Measurements from ENCODE around the gene LGALS13.
A peak's percentile ranks its signal among the peaks of the same experiment; 100 is the strongest.
"Not testable (repeated sequence)": the region's sequence is repeated elsewhere in the genome, so short reads cannot be mapped to it uniquely, and the experiment has no call there.

The LGALS13 gene

GRCh38 chr19:39627631-39628030 is 25.3 kb downstream of the LGALS13 start:
- H3K9me3 ChIP-seq (ENCODE audit: severe bottlenecking); ATAC-seq (ENCODE audit: low read depth); H3K27me3 ChIP-seq (ENCODE audit: insufficient read depth, poor library complexity, severe bottlenecking); DNase-seq (ENCODE audit: low spot score); H3K4me3 ChIP-seq (ENCODE audit: severe bottlenecking); H3K36me3 ChIP-seq (ENCODE audit: low read depth); H3K4me1 ChIP-seq (ENCODE audit: insufficient read depth, poor library complexity, severe bottlenecking); H3K27ac ChIP-seq (ENCODE audit: poor library complexity, severe bottlenecking): not testable (repeated sequence)
- TF ChIP-seq, protein P1, sequence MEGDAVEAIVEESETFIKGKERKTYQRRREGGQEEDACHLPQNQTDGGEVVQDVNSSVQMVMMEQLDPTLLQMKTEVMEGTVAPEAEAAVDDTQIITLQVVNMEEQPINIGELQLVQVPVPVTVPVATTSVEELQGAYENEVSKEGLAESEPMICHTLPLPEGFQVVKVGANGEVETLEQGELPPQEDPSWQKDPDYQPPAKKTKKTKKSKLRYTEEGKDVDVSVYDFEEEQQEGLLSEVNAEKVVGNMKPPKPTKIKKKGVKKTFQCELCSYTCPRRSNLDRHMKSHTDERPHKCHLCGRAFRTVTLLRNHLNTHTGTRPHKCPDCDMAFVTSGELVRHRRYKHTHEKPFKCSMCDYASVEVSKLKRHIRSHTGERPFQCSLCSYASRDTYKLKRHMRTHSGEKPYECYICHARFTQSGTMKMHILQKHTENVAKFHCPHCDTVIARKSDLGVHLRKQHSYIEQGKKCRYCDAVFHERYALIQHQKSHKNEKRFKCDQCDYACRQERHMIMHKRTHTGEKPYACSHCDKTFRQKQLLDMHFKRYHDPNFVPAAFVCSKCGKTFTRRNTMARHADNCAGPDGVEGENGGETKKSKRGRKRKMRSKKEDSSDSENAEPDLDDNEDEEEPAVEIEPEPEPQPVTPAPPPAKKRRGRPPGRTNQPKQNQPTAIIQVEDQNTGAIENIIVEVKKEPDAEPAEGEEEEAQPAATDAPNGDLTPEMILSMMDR (IDR thresholded peaks at IDR 0.05; ENCODE audit: poor library complexity, severe bottlenecking): peak; percentile 17

DNA sequence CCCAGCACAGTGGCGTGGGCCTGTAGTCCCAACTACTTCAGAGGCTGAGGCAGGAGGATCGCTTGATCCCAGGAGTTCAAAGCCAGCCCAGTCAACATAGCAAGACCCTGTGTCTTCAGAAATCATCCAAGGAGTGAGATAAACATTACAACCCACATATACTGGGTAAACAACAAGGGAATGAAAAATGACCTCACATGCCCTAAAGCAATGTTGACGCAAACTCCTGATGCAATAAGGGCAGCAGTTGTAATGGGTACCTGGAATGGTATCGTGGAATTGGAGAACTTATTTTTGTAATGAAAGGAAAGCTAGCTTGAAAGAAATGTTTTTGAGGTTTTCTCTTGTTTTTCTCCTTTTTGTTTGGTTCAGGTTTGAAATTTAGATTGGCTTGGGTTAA is 28.9 kb downstream of the LGALS13 start:
- Histone ChIP-seq H3K9me3 (ENCODE audit: severe bottlenecking) (no peaks in the 10 kb centered on the region), H3K4me3 (ENCODE audit: severe bottlenecking) (no peak overlapping the region), H3K27me3 (ENCODE audit: insufficient read depth, poor library complexity, severe bottlenecking) (peaks cover 5% of the 10 kb centered on the region), H3K4me1 (ENCODE audit: insufficient read depth, poor library complexity, severe bottlenecking) (no peaks in the 10 kb centered on the region), H3K27ac (ENCODE audit: poor library complexity, severe bottlenecking) (no peak overlapping the region), H3K36me3 (ENCODE audit: low read depth) (no peaks in the 10 kb centered on the region)
- ATAC-seq (ENCODE audit: low read depth): no peak
- TF ChIP-seq, protein P1 (IDR thresholded peaks at IDR 0.05; ENCODE audit: poor library complexity, severe bottlenecking): no peak
- DNase-seq (ENCODE audit: low spot score): no peak

- no peaks in the 10 kb centered on the region for H3K36me3 ChIP-seq (ENCODE audit: low read depth)
- TF ChIP-seq, protein P1 (IDR thresholded peaks at IDR 0.05; ENCODE audit: poor library complexity, severe bottlenecking): no peak
- DNase-seq (ENCODE audit: low spot score) (no peak), ATAC-seq (ENCODE audit: low read depth) (no peak)
- H3K4me3 ChIP-seq (ENCODE audit: severe bottlenecking): no peak overlapping the region
- H3K4me1 ChIP-seq (ENCODE audit: insufficient read depth, poor library complexity, severe bottlenecking): no peaks in the 10 kb centered on the region
- H3K9me3 ChIP-seq (ENCODE audit: severe bottlenecking): no peaks in the 10 kb centered on the region
- no peak overlapping the region for H3K27ac ChIP-seq (ENCODE audit: poor library complexity, severe bottlenecking)
- H3K27me3 ChIP-seq (ENCODE audit: insufficient read depth, poor library complexity, severe bottlenecking): peaks cover 5% of the 10 kb centered on the region
Observed at GRCh38 chr19:39631626-39632025, 29.3 kb downstream of the LGALS13 start.

GRCh38 chr19:39637891-39638290 is 35.6 kb downstream of the LGALS13 start:
- H3K4me3 ChIP-seq (ENCODE audit: severe bottlenecking): no peak overlapping the region
- ATAC-seq (ENCODE audit: low read depth): no peak
- no peaks in the 10 kb centered on the region for H3K36me3 ChIP-seq (ENCODE audit: low read depth)
- no peaks in the 10 kb centered on the region for H3K4me1 ChIP-seq (ENCODE audit: insufficient read depth, poor library complexity, severe bottlenecking)
- no peak overlapping the region for H3K27ac ChIP-seq (ENCODE audit: poor library complexity, severe bottlenecking)
- H3K9me3 ChIP-seq (ENCODE audit: severe bottlenecking): no peaks in the 10 kb centered on the region
- peaks cover 11% of the 10 kb centered on the region for H3K27me3 ChIP-seq (ENCODE audit: insufficient read depth, poor library complexity, severe bottlenecking)
- no peak for DNase-seq (ENCODE audit: low spot score)
- TF ChIP-seq, protein P1 (IDR thresholded peaks at IDR 0.05; ENCODE audit: poor library complexity, severe bottlenecking): no peak

DNA sequence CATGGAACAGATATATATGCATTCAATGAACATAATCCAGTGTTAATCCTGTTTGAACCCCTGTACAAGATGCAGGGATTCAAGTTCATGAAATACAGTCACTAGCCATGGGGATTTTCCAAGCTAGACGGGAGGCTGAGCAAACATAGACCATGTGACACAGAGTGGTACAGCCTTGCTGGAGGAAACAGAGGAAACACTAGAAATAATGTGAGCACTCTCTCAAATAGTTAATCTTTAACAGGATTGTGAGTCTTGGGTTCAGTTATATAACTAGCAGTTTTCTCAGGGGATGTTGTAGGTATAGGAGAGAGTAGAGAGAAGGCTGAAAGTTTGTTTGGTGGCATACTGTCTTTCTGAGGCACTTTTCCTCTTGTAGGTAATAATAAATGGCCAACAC is 39.4 kb downstream of the LGALS13 start:
- DNase-seq (ENCODE audit: low spot score): no peak
- H3K4me3 ChIP-seq (ENCODE audit: severe bottlenecking): no peak overlapping the region
- no peak for ATAC-seq (ENCODE audit: low read depth)

More for the DNA sequence above, 39.4 kb downstream of the LGALS13 start:
- Histone ChIP-seq H3K27ac (ENCODE audit: poor library complexity, severe bottlenecking) (no peak overlapping the region), H3K36me3 (ENCODE audit: low read depth) (no peaks in the 10 kb centered on the region), H3K4me1 (ENCODE audit: insufficient read depth, poor library complexity, severe bottlenecking) (no peaks in the 10 kb centered on the region), H3K9me3 (ENCODE audit: severe bottlenecking) (no peaks in the 10 kb centered on the region), H3K27me3 (ENCODE audit: insufficient read depth, poor library complexity, severe bottlenecking) (peaks cover 5% of the 10 kb centered on the region)
- TF ChIP-seq, protein P1 (IDR thresholded peaks at IDR 0.05; ENCODE audit: poor library complexity, severe bottlenecking): no peak
